SU-DHL-6 (cell line): ENCODE data around the gene HSBP1.

Experiments used
- H2AFZ ChIP-seq: fragments of 200-600 bp; sonication (generic); 2 replicates; pipeline ENCODE4 v1.6.1; 2014; ENCODE audit warnings: low read depth, mild to moderate bottlenecking, moderate library complexity, mixed read lengths, antibody characterized with exemption, low read length; ENCODE audit not compliant: severe bottlenecking
- H3F3A ChIP-seq: fragments of 200-600 bp; shearing (Covaris generic); 2 replicates; pipeline ENCODE4 v1.6.0; 2016; ENCODE audit warnings: antibody characterized with exemption, mild to moderate bottlenecking; ENCODE audit not compliant: insufficient read depth
- H3K27ac ChIP-seq: fragments of 200-600 bp; sonication (generic); 2 replicates; pipeline ENCODE4 v1.5.1; 2016; ENCODE audit warnings: low read depth, mild to moderate bottlenecking, low read length, moderate library complexity, mixed read lengths
- H3K27me3 ChIP-seq: fragments of 200-600 bp; sonication (generic), shearing (Covaris generic); 2 replicates; pipeline ENCODE4 v1.6.0; 2014; ENCODE audit warnings: mild to moderate bottlenecking, low read length
- H3K36me3 ChIP-seq: fragments of 200-600 bp; sonication (generic); 2 replicates; pipeline ENCODE4 v1.6.1; 2014; ENCODE audit warnings: mild to moderate bottlenecking, low read length, mixed read lengths
- H3K4me2 ChIP-seq: fragments of 300-600, 200-600 bp; shearing (Covaris generic), sonication (generic); 2 replicates; pipeline ENCODE4 v1.6.0; 2014; ENCODE audit warnings: low read length, low read depth, mild to moderate bottlenecking; ENCODE audit not compliant: poor library complexity, severe bottlenecking
- H3K4me3 ChIP-seq: fragments of 200-600 bp; sonication (generic); 2 replicates; pipeline ENCODE4 v1.5.1; 2014; ENCODE audit warnings: antibody characterized with exemption, low read length, mild to moderate bottlenecking, mixed read lengths; ENCODE audit not compliant: insufficient read depth, poor library complexity, severe bottlenecking
- H3K79me2 ChIP-seq: fragments of 200-600 bp; sonication (generic); 2 replicates; pipeline ENCODE4 v1.6.1; 2014; ENCODE audit warnings: mild to moderate bottlenecking, low read length, moderate library complexity; ENCODE audit not compliant: insufficient read depth
- H3K9ac ChIP-seq: fragments of 200-600 bp; sonication (generic); 2 replicates; pipeline ENCODE4 v1.7.0; 2014; ENCODE audit warnings: mild to moderate bottlenecking, low read length
- H3K9me2 ChIP-seq: fragments of 200-600 bp; sonication (generic); replicated peaks from 2 replicates; pipeline ENCODE4 v1.6.1; 2014; ENCODE audit warnings: low read length; ENCODE audit not compliant: insufficient read depth
- H3K9me3 ChIP-seq: fragments of 200-600 bp; sonication (generic); 2 replicates; pipeline ENCODE4 v1.6.1; 2014; ENCODE audit warnings: low read length, mixed read lengths; ENCODE audit not compliant: insufficient read depth
- H4K20me1 ChIP-seq: fragments of 200-600 bp; sonication (generic); 2 replicates; pipeline ENCODE4 v1.6.1; 2014; ENCODE audit warnings: low read depth, mild to moderate bottlenecking, antibody characterized with exemption, low read length, moderate library complexity, mixed read lengths
- CTCF ChIP-seq: fragments of 200-600 bp; sonication (generic); IDR thresholded peaks from one replicate; pipeline ENCODE4 v1.5.1; 2017; ENCODE audit warnings: antibody characterized with exemption, mild to moderate bottlenecking, low read length, moderate library complexity; ENCODE audit not compliant: insufficient read depth, poor library complexity, severe bottlenecking
- EZH2phosphoT487 ChIP-seq: fragments of 200-600 bp; sonication (generic), shearing (Covaris generic); conservative IDR thresholded peaks from 2 replicates; pipeline ENCODE4 v1.6.1; 2018; ENCODE audit warnings: mild to moderate bottlenecking, antibody characterized with exemption, low read length, moderate library complexity, mixed read lengths

Gene HSBP1

DNA sequence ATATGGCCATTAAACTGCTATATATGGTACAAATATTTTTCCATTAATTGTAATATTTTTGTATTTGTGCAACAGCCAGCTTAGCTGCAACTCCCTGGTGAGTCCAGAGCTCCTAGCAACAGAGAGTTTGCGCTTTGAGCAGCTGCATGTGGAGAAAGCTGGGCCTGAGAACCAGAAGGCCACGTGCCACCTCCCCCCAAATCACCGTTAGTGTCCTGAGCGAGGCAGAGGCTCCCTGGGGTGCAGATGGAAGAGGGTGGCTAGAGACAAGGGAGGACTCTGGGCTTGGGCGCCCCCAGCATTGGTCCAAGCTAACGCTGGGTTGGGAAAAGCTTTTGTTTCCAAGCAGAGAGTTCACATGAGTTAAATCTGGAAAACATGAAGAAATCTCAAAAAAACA, 41.6 kb downstream of the HSBP1 start:
- Histone ChIP-seq H3K79me2 (no peaks in the 10 kb centered on the region), H3K4me2 (no peak overlapping the region), H3K27me3 (no peaks in the 10 kb centered on the region), H3K36me3 (no peaks in the 10 kb centered on the region), H2AFZ (no peak overlapping the region), H3K9ac (no peak overlapping the region), H3K9me2 (no peaks in the 10 kb centered on the region), H3K9me3 (no peaks in the 10 kb centered on the region), H4K20me1 (no peaks in the 10 kb centered on the region), H3K27ac (no peak overlapping the region), H3K4me3 (no peak overlapping the region), H3F3A (no peaks in the 10 kb centered on the region)
- TF ChIP-seq CTCF: no peak
- no peak for TF ChIP-seq EZH2phosphoT487

DNA sequence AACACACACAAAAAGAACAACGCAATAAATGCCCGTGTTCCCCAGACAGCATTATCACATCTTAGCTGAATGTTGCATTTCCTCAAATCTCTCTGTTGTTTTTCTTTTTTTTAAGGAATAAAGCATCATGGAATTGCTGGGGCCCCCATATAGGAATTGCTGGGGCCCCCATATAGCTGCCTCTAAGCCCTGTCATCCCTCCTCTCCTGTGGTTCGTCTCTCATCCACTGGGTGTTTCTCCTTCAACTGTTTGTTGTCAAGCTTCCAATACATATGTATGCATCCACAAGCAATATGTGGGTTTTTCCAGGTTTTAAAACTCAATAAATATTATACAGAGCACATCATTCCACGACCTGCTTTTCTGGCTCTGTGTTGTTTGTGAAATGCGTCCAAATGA, 43.2 kb downstream of the HSBP1 start:
- H2AFZ ChIP-seq: no peak overlapping the region
- no peak overlapping the region for H3K9ac ChIP-seq
- H3K9me2 ChIP-seq: no peaks in the 10 kb centered on the region
- H3K9me3 ChIP-seq: no peaks in the 10 kb centered on the region
- no peak overlapping the region for H3K4me3 ChIP-seq
- H3K36me3 ChIP-seq: no peaks in the 10 kb centered on the region
- no peaks in the 10 kb centered on the region for H3K79me2 ChIP-seq
- no peaks in the 10 kb centered on the region for H3K27me3 ChIP-seq
- H3F3A ChIP-seq: no peaks in the 10 kb centered on the region
- H4K20me1 ChIP-seq: no peaks in the 10 kb centered on the region
- H3K27ac ChIP-seq: no peak overlapping the region
- TF ChIP-seq EZH2phosphoT487: no peak
- no peak for TF ChIP-seq CTCF
- no peak overlapping the region for H3K4me2 ChIP-seq

GRCh38 chr16:83851473-83851872, 43.7 kb downstream of the HSBP1 start:
- no peak overlapping the region for H2AFZ ChIP-seq
- TF ChIP-seq CTCF (no peak), EZH2phosphoT487 (no peak)
- no peak overlapping the region for H3K4me3 ChIP-seq
- no peaks in the 10 kb centered on the region for H4K20me1 ChIP-seq
- H3K9me2 ChIP-seq: no peaks in the 10 kb centered on the region
- no peak overlapping the region for H3K4me2 ChIP-seq
- H3F3A ChIP-seq: no peaks in the 10 kb centered on the region
- H3K9ac ChIP-seq: no peak overlapping the region
- no peaks in the 10 kb centered on the region for H3K9me3 ChIP-seq
- H3K79me2 ChIP-seq: no peaks in the 10 kb centered on the region
- H3K36me3 ChIP-seq: no peaks in the 10 kb centered on the region
- no peaks in the 10 kb centered on the region for H3K27me3 ChIP-seq
- no peak overlapping the region for H3K27ac ChIP-seq

DNA sequence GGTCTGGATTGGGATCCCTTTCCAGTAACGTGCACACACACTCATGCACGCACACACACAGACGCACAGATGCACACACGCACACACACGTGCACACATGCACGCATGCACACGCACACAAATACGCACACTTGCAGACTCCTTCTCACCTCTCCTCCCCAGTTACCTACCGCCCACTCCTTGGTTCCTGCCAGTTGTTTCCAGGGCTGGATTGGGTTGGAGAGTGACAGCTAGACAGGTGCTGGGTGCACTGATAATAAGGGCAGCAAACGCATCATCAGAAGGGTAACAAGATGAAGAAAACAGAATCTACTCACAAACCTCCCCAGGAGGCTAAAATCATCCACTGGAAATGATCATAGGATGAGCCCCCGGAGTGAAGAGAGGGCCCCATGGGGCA, 45.0 kb downstream of the HSBP1 start:
- H3K27me3 ChIP-seq: no peaks in the 10 kb centered on the region
- no peak overlapping the region for H3K4me3 ChIP-seq
- H3K9me2 ChIP-seq: no peaks in the 10 kb centered on the region
- H3K79me2 ChIP-seq: no peaks in the 10 kb centered on the region
- H3K9me3 ChIP-seq: no peaks in the 10 kb centered on the region
- H3K4me2 ChIP-seq: no peak overlapping the region
- H3K36me3 ChIP-seq: no peaks in the 10 kb centered on the region
- H2AFZ ChIP-seq: no peak overlapping the region
- H3F3A ChIP-seq: no peaks in the 10 kb centered on the region
- TF ChIP-seq EZH2phosphoT487 (no peak), CTCF (no peak)
- no peak overlapping the region for H3K9ac ChIP-seq
- H3K27ac ChIP-seq: no peak overlapping the region
- H4K20me1 ChIP-seq: no peaks in the 10 kb centered on the region
